Caco-2 (cell line): ENCODE results near the gene JAGN1. TPM values are rescaled to one million over a fixed set of nuclear protein-coding genes. Genes with fewer than 3 reads are reported as not detected.

Source experiments
- BruUV-seq: library from RNA; stranded (reverse); fragments of 400-500 nt; replicated peaks from 2 replicates; lab custom pipeline; 2021; lab: Mats Ljungman, UMichigan
- CTCF ChIA-PET: fragments of 300-600 bp; sonication (Branson Sonifier 250); formaldehyde crosslinking; loops from one replicate; lab custom pipeline; 2022; ENCODE audit warnings: antibody characterized with exemption; lab: Charles Lee
- POLR2A ChIA-PET: fragments of 300-600 bp; sonication (Branson Sonifier 250); formaldehyde crosslinking; loops from one replicate; lab custom pipeline; 2022; ENCODE audit warnings: antibody characterized with exemption; lab: Charles Lee
- DNase-seq, 2 experiments: peaks; one replicate each; pipeline versions ENCODE4 v3.0.0 to v3.0.0-alpha.2; 2020 to 2022
- H3K27me3 ChIP-seq: replicated peaks from 2 replicates; pipeline ENCODE4 v1.6.0; 2011; ENCODE audit warnings: low read length; ENCODE audit not compliant: control insufficient read depth, insufficient read depth
- H3K36me3 ChIP-seq: 2 replicates; pipeline ENCODE4 v1.5.1; 2011; ENCODE audit warnings: low read length; ENCODE audit not compliant: control insufficient read depth, insufficient read depth
- H3K4me1 ChIP-seq: fragments of 250-450 bp; sonication (Bioruptor Pico); 2 replicates; pipeline ENCODE4 v1.5.1; 2020; ENCODE audit warnings: mild to moderate bottlenecking
- H3K4me3 ChIP-seq: 2 replicates; pipeline ENCODE4 v1.5.1; 2011; ENCODE audit warnings: low read depth, mild to moderate bottlenecking, control low read depth, low read length
- H3K9me3 ChIP-seq: fragments of 250-450 bp; sonication (Bioruptor Pico); 2 replicates; pipeline ENCODE4 v1.5.1; 2020; ENCODE audit warnings: mild to moderate bottlenecking, moderate library complexity
- H3K27ac Mint-ChIP-seq: one replicate; pipeline ENCODE4 v1.8.0; 2022; ENCODE audit warnings: mixed read lengths; ENCODE audit not compliant: unreplicated experiment
- H3K27me3 Mint-ChIP-seq: one replicate; pipeline ENCODE4 v1.8.0; 2022; ENCODE audit warnings: mixed read lengths; ENCODE audit not compliant: insufficient read depth, unreplicated experiment
- H3K36me3 Mint-ChIP-seq: one replicate; pipeline ENCODE4 v1.8.0; 2022; ENCODE audit warnings: mild to moderate bottlenecking, mixed read lengths; ENCODE audit not compliant: insufficient read depth, unreplicated experiment
- H3K4me1 Mint-ChIP-seq: one replicate; pipeline ENCODE4 v1.8.0; 2022; ENCODE audit warnings: low read depth, mixed read lengths; ENCODE audit not compliant: unreplicated experiment
- H3K4me3 Mint-ChIP-seq: one replicate; pipeline ENCODE4 v1.8.0; 2022; ENCODE audit warnings: mild to moderate bottlenecking, moderate library complexity, mixed read lengths; ENCODE audit not compliant: unreplicated experiment
- H3K9me3 Mint-ChIP-seq: one replicate; pipeline ENCODE4 v1.8.0; 2022; ENCODE audit warnings: mixed read lengths; ENCODE audit not compliant: unreplicated experiment
- intact Hi-C: fragments of 100-400 bp; cut with micrococcal nuclease; formaldehyde crosslinking; loops from one replicate; pipeline ENCODE4 v1.10.0; 2022; ENCODE audit not compliant: unreplicated experiment
- total RNA-seq: library from RNA; stranded (reverse); gene quantifications from 2 replicates; pipeline ENCODE4 v1.2.3, GENCODE V29; 2022
- TF ChIP-seq, protein P1 (sequence below), 2 experiments: fragments of 200-600 bp in 1 of 2; IDR thresholded peaks; 1 replicate in 1 of 2; 2 replicates in 1 of 2; pipeline versions ENCODE4 v1.5.1 to v1.8.0; 2011 to 2022; ENCODE audit warnings: antibody characterized with exemption in 1 of 2, control low read depth in 1 of 2, inconsistent platforms in 1 of 2, low read depth in 1 of 2, low read length in 1 of 2, mild to moderate bottlenecking in 1 of 2, moderate library complexity in 1 of 2; ENCODE audit not compliant: insufficient read depth in 1 of 2, severe bottlenecking in 1 of 2, unreplicated experiment in 1 of 2

Gene JAGN1
- total RNA-seq, 1 experiment from 2014 or later, result 34.2 TPM

DNA sequence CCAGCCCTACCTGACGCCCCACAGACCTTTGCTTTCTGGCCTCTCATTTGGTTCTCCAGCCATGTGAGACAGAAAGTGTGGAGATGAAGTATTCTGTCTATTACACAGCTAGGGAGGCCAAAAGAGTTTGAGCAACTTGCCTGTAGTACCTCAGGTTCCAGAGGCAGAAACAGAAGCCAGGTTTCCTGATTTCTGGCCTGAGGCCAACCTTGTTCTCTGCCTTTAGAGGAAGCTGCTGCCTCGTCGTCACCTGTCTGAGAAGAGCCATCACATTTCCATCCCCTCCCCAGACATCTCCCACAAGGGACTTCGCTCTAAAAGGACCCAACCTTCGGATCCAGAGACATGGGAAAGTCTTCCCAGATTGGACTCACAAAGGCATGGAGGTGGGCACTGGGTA lies 16.1 kb downstream of the JAGN1 start:
- Histone ChIP-seq H3K27me3 (no peaks in the 10 kb centered on the region), H3K9me3 (no peaks in the 10 kb centered on the region), H3K36me3 (peaks cover 6% of the 10 kb centered on the region), H3K4me1 (peaks cover 16% of the 10 kb centered on the region), H3K4me3 (no peak overlapping the region)
- H3K4me1 Mint-ChIP-seq, result peaks cover under 1% of the 10 kb centered on the region
- H3K27ac Mint-ChIP-seq, result no peak overlapping the region
- no peak for DNase-seq
- H3K36me3 Mint-ChIP-seq, result peaks cover 56% of the 10 kb centered on the region
- no peaks in the 10 kb centered on the region for H3K9me3 Mint-ChIP-seq
- TF ChIP-seq, protein P1, sequence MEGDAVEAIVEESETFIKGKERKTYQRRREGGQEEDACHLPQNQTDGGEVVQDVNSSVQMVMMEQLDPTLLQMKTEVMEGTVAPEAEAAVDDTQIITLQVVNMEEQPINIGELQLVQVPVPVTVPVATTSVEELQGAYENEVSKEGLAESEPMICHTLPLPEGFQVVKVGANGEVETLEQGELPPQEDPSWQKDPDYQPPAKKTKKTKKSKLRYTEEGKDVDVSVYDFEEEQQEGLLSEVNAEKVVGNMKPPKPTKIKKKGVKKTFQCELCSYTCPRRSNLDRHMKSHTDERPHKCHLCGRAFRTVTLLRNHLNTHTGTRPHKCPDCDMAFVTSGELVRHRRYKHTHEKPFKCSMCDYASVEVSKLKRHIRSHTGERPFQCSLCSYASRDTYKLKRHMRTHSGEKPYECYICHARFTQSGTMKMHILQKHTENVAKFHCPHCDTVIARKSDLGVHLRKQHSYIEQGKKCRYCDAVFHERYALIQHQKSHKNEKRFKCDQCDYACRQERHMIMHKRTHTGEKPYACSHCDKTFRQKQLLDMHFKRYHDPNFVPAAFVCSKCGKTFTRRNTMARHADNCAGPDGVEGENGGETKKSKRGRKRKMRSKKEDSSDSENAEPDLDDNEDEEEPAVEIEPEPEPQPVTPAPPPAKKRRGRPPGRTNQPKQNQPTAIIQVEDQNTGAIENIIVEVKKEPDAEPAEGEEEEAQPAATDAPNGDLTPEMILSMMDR (IDR thresholded peaks at IDR 0.05; ENCODE audit: insufficient read depth in 1 of 2, low read depth in 1 of 2, low read length in 1 of 2, severe bottlenecking in 1 of 2, unreplicated experiment in 1 of 2), result no peak
- BruUV-seq, result no TSS peak
- intact Hi-C loops, result no loop called here
- H3K27me3 Mint-ChIP-seq, result no peaks in the 10 kb centered on the region
- ChIA-PET POLR2A (no interaction called here), CTCF (no interaction called here)
- no peak overlapping the region for H3K4me3 Mint-ChIP-seq

DNA sequence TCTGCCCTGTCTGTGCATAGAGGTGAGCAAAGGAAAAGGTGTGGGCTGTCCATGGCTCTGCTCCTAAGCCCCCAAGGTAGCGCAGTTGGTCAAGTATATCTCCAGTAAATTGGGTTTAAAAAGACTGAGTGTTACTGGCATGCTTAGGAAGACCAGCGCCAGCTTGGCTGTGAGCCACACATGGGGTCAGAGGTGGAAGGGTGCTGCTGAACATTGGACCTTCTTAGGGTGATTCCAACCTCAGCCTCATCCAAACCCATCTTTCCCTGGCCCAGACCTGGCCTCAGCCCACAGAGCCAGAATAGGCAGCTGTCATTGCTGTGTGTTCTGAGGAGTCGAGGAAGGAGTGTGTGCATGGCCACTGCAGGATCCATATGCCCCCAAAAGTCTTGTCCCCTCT lies 17.9 kb downstream of the JAGN1 start:
- H3K36me3 Mint-ChIP-seq, result peaks cover 65% of the 10 kb centered on the region
- ChIA-PET CTCF (no interaction called here), POLR2A (no interaction called here)
- Histone ChIP-seq H3K27me3 (no peaks in the 10 kb centered on the region), H3K4me3 (no peak overlapping the region), H3K4me1 (peaks cover 6% of the 10 kb centered on the region; the same call in 1 of the 2 replicates), H3K36me3 (peaks cover 6% of the 10 kb centered on the region), H3K9me3 (no peaks in the 10 kb centered on the region)
- no TSS peak for BruUV-seq
- intact Hi-C loops, result no loop called here
- H3K27ac Mint-ChIP-seq, result no peak overlapping the region
- no peaks in the 10 kb centered on the region for H3K27me3 Mint-ChIP-seq
- TF ChIP-seq, protein P1 (IDR thresholded peaks at IDR 0.05; ENCODE audit: insufficient read depth in 1 of 2, low read depth in 1 of 2, low read length in 1 of 2, severe bottlenecking in 1 of 2, unreplicated experiment in 1 of 2), result no peak
- H3K4me1 Mint-ChIP-seq, result no peaks in the 10 kb centered on the region
- no peaks in the 10 kb centered on the region for H3K9me3 Mint-ChIP-seq
- DNase-seq, result no peak
- H3K4me3 Mint-ChIP-seq, result no peak overlapping the region

DNA sequence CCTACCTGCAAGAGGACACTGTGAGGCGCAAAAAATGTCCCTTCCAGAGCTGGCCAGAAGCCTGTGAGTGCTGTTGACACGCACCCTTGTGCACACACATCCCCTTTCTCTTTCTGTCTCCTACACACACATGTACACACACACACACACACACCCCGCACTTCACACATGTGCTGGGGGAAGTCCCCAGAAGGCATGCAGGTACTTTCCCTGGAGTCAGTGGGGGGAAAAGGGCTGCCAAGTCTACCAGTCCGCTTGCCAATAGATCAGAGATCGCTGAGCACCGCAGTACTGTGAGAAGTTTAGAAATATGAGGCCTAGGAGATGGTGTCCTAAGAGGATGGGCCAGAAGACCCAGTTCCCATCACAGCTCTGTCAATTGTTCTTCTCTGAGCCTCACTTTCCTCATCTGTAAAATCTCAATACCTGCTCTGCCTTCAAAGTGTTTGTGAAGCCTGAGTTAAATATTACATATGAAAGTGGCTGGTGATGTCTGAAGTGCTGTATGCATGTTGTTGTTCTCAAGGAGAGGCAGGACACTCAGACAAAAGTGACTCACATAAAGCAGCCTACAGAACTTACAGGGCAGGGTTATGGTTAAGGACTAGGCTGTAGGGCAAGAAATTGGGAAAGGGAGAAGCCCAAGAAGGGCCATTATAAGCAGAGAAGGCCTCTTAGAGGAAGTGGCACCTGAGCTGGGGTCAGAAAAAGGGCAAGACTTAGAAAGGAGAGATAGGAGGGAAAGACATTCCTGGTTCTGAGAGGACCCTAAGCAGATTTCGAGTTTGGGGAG lies 19.0 kb downstream of the JAGN1 start:
- CTCF ChIA-PET, result no interaction called here
- Histone ChIP-seq H3K4me3 (no peak overlapping the region), H3K9me3 (no peaks in the 10 kb centered on the region), H3K27me3 (no peaks in the 10 kb centered on the region), H3K4me1 (peaks cover 9% of the 10 kb centered on the region; the same call in 1 of the 2 replicates), H3K36me3 (peaks cover 9% of the 10 kb centered on the region)
- DNase-seq, result no peak
- intact Hi-C loops, result no loop called here
- Mint-ChIP-seq H3K36me3 (peaks cover 65% of the 10 kb centered on the region), H3K4me1 (no peaks in the 10 kb centered on the region), H3K9me3 (no peaks in the 10 kb centered on the region), H3K4me3 (no peak overlapping the region), H3K27ac (no peak overlapping the region), H3K27me3 (no peaks in the 10 kb centered on the region)
- TF ChIP-seq, protein P1 (IDR thresholded peaks at IDR 0.05; ENCODE audit: insufficient read depth in 1 of 2, low read depth in 1 of 2, low read length in 1 of 2, severe bottlenecking in 1 of 2, unreplicated experiment in 1 of 2), result no peak
- no TSS peak for BruUV-seq
- POLR2A ChIA-PET, result no interaction called here
